ENCODE measurements around the gene RPS28. TPM values are rescaled to one million over a fixed set of nuclear protein-coding genes. Genes with fewer than 3 reads are reported as not detected.

RPS28 gene
- total RNA-seq, 6 experiments from 2014 or later: 1,135 to 1,536 (median 1,376) TPM

DNA sequence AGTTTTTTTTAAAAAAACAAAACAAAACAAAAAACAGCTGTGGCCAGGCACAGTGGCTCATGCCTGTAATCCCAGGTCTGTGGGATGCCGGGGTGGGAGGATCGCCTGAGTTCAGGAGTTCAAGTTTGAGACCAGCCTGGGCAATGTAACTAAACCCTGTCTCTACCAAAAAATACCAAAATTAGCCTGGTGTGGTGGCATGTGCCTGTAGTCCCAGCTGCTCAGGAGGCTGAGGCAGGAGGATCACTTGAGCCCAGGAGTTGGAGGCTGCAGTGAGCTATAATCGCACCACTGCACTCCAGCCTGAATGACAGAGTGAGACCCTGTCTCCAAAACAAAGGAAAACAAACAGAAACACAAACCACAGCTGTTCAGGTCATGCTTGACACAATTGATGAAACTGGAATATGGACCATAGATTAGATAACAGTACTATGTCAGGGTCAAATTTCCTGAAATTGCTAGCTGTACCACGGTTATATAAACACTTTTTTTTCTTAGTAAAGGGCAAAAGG, 35.8 kb downstream of the RPS28 start:
- no peak for DNase-seq
- H3K27ac Mint-ChIP-seq: no peak overlapping the region
- peaks cover 2% of the 10 kb centered on the region for H3K27me3 Mint-ChIP-seq (ENCODE audit: insufficient read depth)
- peaks cover 5% of the 10 kb centered on the region for H3K36me3 Mint-ChIP-seq (ENCODE audit: low read depth)
- peaks cover 5% of the 10 kb centered on the region for H3K9me3 Mint-ChIP-seq
- no peak overlapping the region for H3K4me3 Mint-ChIP-seq
- TF ChIP-seq, protein P1, sequence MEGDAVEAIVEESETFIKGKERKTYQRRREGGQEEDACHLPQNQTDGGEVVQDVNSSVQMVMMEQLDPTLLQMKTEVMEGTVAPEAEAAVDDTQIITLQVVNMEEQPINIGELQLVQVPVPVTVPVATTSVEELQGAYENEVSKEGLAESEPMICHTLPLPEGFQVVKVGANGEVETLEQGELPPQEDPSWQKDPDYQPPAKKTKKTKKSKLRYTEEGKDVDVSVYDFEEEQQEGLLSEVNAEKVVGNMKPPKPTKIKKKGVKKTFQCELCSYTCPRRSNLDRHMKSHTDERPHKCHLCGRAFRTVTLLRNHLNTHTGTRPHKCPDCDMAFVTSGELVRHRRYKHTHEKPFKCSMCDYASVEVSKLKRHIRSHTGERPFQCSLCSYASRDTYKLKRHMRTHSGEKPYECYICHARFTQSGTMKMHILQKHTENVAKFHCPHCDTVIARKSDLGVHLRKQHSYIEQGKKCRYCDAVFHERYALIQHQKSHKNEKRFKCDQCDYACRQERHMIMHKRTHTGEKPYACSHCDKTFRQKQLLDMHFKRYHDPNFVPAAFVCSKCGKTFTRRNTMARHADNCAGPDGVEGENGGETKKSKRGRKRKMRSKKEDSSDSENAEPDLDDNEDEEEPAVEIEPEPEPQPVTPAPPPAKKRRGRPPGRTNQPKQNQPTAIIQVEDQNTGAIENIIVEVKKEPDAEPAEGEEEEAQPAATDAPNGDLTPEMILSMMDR (IDR thresholded peaks at IDR 0.05): no peak
- peaks cover 37% of the 10 kb centered on the region for H3K4me1 Mint-ChIP-seq (ENCODE audit: low read depth)

GRCh38 chr19:8358948-8359347, 37.7 kb downstream of the RPS28 start:
- Mint-ChIP-seq H3K27ac (no peak overlapping the region), H3K9me3 (peaks cover 5% of the 10 kb centered on the region), H3K4me1 (ENCODE audit: low read depth) (peaks cover 44% of the 10 kb centered on the region), H3K36me3 (ENCODE audit: low read depth) (peaks cover 5% of the 10 kb centered on the region), H3K4me3 (no peak overlapping the region), H3K27me3 (ENCODE audit: insufficient read depth) (peaks cover 2% of the 10 kb centered on the region)
- DNase-seq: no peak
- TF ChIP-seq, protein P1 (IDR thresholded peaks at IDR 0.05): no peak

DNA sequence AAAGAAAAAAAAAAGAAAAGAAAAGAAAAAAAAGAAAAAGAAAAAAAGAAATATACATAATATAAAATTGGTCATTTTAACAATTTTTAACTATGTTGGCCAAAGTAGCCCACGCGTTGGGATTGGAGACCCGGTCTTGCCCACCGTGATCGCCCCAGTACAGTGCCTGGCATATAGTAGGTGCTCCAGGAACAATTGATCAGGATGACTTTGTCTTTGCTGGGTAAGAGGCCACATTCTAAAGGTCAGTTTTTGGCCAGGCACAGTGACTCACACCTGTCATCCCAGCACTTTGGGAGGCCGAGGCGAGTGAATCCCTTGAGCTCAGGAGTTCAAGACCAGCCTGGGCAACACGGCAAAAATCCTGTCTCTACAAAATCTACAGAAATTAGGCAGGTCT, 38.9 kb downstream of the RPS28 start:
- TF ChIP-seq, protein P1 (IDR thresholded peaks at IDR 0.05): no peak
- DNase-seq: no peak
- H3K36me3 Mint-ChIP-seq (ENCODE audit: low read depth): peaks cover 5% of the 10 kb centered on the region
- no peak overlapping the region for H3K4me3 Mint-ChIP-seq
- H3K9me3 Mint-ChIP-seq: peaks cover 5% of the 10 kb centered on the region
- H3K27me3 Mint-ChIP-seq (ENCODE audit: insufficient read depth): peaks cover 2% of the 10 kb centered on the region
- H3K27ac Mint-ChIP-seq: no peak overlapping the region
- H3K4me1 Mint-ChIP-seq (ENCODE audit: low read depth): peaks cover 37% of the 10 kb centered on the region

GRCh38 chr19:8361921-8362793, 40.9 kb downstream of the RPS28 start:
- Mint-ChIP-seq H3K4me1 (ENCODE audit: low read depth) (peaks cover 32% of the 10 kb centered on the region), H3K27me3 (ENCODE audit: insufficient read depth) (peaks cover 2% of the 10 kb centered on the region), H3K4me3 (peak overlapping the region; percentile 69), H3K36me3 (ENCODE audit: low read depth) (no peaks in the 10 kb centered on the region), H3K27ac (peak overlapping the region; percentile 77), H3K9me3 (no peaks in the 10 kb centered on the region)
- DNase-seq: peak; percentile 98
- TF ChIP-seq, protein P1 (IDR thresholded peaks at IDR 0.05): no peak

DNA sequence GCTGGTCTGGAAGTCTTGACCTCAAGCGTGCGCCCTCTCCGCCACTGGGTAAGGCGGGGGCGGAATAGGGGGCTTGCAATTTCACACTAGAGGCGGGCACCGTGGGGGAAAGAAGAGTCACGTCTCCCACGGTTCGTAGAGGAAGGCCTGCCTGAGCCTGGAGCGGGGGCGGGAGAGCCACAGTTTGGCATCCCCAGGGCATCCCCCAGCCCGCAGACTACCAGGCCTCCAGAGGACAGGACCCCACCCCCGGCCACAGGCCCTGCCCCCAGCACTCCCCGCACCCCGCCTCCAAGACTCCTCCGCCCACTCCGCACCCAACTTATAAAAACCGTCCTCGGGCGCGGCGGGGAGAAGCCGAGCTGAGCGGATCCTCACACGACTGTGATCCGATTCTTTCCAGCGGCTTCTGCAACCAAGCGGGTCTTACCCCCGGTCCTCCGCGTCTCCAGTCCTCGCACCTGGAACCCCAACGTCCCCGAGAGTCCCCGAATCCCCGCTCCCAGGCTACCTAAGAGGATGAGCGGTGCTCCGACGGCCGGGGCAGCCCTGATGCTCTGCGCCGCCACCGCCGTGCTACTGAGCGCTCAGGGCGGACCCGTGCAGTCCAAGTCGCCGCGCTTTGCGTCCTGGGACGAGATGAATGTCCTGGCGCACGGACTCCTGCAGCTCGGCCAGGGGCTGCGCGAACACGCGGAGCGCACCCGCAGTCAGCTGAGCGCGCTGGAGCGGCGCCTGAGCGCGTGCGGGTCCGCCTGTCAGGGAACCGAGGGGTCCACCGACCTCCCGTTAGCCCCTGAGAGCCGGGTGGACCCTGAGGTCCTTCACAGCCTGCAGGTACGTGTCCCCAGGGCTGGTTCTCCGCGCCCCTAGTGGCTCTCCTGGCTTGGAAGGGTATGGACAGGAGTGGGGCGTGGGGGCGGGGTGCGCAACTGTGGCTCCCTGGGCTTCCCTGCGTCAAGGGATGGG, 42.8 kb downstream of the RPS28 start, which contains the start of gene ANGPTL4:
ANGPTL4 (plus strand) TSS at position 353 of the 969 bp plus-strand sequence; CDS start at position 520, 167 bp downstream.
- peak within 1 kb of the TSS; percentile 88 for H3K4me3 Mint-ChIP-seq
- TF ChIP-seq, protein P1 (IDR thresholded peaks at IDR 0.05): peak; percentile 59
- peak within 1 kb of the TSS; percentile 89 for H3K27ac Mint-ChIP-seq
- no peaks in the 10 kb centered on the region for H3K36me3 Mint-ChIP-seq (ENCODE audit: low read depth)
- H3K4me1 Mint-ChIP-seq (ENCODE audit: low read depth): peaks cover 46% of the 10 kb centered on the region
- H3K9me3 Mint-ChIP-seq: no peaks in the 10 kb centered on the region
- DNase-seq: peak; percentile 59
- peaks cover 2% of the 10 kb centered on the region for H3K27me3 Mint-ChIP-seq (ENCODE audit: insufficient read depth)

All from HFFc6 (cell line).